RCC 7860 (cell line): ENCODE measurements around the gene GPR15.

Experiments used
- DNase-seq: peaks from one replicate; pipeline ENCODE4 v3.0.0-alpha.2; 2015; ENCODE audit warnings: low spot score
- FAIRE-seq: peaks from 2 replicates; lab custom pipeline; 2012; peaks lifted over from hg19 to GRCh38; lab: Jason Lieb, UNC

The GPR15 gene

DNA sequence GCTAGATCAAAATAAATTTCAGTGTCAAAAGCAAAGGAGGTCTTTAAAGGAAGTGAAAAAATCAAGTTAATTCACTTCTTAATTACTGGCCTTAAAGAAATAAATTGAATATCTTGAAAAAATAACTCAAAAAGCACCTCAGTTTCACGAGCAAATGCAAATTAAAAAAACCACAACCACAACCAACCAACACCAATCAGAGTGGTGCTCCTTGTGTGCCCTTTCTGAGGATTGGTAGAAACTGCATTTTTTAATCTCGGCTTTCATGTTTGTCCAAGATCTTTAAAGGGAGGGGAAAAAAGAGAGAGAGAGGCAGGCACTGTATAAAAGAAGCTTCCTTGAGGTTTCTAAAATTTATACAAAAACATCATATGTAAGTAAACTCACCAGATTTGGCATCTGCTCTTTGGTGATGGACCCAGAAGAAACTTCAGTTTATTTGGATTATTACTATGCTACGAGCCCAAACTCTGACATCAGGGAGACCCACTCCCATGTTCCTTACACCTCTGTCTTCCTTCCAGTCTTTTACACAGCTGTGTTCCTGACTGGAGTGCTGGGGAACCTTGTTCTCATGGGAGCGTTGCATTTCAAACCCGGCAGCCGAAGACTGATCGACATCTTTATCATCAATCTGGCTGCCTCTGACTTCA lies at the start of gene GPR15:
Gene GPR15 (plus strand): TSS at position 357 of the 653 bp plus-strand sequence. CDS start 56 bp downstream, at position 413.
- FAIRE-seq: no peak
- no peak for DNase-seq

- DNase-seq (no peak), FAIRE-seq (no peak)
Measured at GRCh38 chr3:98482717-98483482, 48.9 kb upstream of the GPR15 start.

- FAIRE-seq: no peak
- DNase-seq: no peak
Measured at GRCh38 chr3:98483626-98484025, 48.2 kb upstream of the GPR15 start.

GRCh38 chr3:98497381-98497780 lies 34.4 kb upstream of the GPR15 start, which contains the start of gene OR5K2:
OR5K2 (plus strand) TSS chr3:98497681; CDS start chr3:98497681, 0 bp downstream.
- no peak for FAIRE-seq
- no peak for DNase-seq

- DNase-seq (peak; percentile 33), FAIRE-seq (no peak)
Measured at GRCh38 chr3:98500019-98500418, 31.8 kb upstream of the GPR15 start.

DNA sequence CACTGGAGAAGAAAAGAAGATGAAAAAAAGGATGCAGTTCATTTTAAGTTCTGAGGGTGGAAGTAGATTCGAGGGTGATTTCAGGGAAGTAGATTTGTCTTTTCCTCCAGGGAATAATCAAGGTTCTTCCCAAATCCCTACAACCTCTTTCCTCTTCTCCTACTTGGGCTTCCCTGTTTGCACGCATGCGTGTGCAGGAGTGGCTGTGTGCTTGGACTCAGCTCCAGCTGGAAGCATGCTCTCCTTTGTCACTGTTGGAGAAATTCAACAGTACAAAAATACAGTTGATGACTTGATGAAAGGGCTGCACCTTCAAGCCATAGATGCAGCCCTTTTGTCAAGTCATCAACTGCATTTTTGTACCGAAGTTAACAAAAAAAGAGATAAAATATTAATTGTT lies 30.5 kb upstream of the GPR15 start:
- no peak for FAIRE-seq
- DNase-seq: no peak

DNA sequence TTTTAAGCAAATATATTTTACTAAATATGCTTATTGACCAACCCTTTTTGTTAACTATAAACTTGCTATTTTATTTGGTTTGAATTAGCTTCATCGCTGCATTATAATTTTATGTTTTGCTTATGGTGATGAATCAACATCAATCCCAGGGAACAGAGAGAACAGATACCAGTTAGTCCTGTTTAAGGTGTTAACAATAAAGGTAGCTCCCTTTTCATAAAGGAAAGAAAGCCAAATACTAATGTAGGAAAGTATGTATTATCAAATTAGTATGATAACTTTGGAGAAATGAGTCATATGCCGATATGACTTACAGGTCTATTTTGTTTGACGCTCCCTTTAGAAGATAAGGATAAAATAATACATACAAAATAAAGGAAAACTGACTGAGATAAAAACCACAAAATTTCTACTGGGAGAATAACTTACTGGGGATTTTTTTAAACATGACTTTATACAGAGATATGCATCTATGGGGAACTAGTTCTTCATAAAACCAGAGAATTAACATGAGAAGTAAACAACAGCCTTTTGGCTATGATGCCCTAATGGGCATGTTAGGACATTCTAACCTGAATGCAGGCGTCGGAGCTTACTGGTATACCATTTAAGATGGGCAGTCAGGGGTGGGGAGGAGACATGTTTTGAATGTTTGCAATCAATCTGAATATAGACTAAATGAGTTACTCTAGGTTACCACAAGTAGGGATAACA lies 29.8 kb upstream of the GPR15 start:
- no peak for DNase-seq
- FAIRE-seq: no peak

- FAIRE-seq (no peak), DNase-seq (no peak)
Measured at GRCh38 chr3:98504539-98504938, 27.2 kb upstream of the GPR15 start.

DNA sequence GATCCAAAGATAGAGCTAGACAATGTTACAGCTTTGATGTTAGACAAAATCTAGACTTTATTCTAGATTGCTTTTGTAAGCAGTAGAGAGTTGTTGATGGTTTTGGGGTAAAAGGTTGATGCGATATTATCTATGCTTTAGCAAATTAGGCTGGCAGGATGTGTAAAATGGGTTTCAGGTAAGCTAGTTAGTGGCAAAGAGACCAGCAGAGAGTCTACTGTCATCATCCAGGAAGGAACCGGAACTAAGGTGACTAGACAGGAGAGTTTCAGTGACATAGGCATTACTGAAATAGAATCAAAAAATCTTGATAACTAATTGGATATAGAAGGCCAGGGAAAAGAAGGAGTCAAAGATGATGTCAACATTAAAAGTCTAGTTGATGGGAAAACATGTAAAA lies 23.2 kb upstream of the GPR15 start:
- DNase-seq (no peak), FAIRE-seq (no peak)

DNA sequence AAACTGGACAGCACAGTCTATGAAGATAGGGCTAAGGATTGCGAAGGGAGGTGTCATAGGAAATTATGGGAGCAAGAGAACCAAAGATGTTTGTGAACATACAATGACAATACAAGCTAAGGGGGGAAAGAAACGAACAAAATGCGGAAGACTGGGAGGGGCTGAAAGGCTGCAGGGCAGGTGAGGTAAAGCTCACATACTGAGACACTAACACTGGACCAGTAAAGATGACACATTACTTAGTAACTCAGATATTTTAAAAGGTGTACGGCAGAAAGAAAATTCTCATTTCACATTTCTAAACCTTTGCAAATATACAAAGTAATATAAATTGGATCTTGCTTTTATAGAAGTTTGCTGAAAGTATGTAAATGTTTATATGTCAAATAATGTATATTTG lies 19.2 kb upstream of the GPR15 start:
- DNase-seq (no peak), FAIRE-seq (no peak)

DNA sequence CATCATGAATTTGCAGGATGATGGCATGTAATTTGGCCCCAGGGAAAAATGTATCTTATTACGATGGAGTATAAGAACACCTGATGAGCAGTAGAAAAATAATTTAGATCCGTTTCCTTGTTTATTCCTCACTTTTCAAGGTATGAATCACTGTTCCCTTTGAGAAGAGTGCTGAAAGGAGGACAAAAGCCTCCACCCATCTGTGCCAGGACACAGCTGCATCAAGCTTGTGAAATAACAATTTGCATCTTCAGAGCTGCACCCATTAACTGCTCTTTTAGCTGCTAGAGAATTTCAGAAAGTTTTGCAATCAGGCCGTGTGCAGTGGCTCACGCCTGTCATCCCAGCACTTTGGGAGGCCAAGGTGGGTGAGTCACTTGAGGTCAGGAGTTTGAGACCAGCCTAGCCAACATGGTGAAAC lies 18.7 kb upstream of the GPR15 start:
- DNase-seq (no peak), FAIRE-seq (no peak)

DNA sequence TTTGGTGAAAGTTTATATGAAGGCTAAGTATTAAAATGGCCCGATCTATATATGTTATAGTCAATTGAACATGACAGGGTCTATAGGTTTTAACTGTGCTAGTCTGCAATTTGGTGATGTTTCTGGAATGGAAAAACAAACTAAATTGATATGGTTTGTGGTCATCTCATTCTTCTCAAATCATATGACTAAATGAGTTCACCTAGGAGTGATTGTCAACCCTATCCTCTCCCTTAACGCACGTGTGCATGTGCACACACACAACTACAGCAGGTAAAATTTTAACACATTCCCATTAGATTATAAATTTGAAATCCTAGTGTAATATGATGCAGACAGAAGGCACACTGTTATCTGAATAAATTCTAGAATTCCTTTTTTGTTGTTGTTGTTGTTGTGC lies 18.0 kb upstream of the GPR15 start:
- DNase-seq (no peak), FAIRE-seq (no peak)

DNA sequence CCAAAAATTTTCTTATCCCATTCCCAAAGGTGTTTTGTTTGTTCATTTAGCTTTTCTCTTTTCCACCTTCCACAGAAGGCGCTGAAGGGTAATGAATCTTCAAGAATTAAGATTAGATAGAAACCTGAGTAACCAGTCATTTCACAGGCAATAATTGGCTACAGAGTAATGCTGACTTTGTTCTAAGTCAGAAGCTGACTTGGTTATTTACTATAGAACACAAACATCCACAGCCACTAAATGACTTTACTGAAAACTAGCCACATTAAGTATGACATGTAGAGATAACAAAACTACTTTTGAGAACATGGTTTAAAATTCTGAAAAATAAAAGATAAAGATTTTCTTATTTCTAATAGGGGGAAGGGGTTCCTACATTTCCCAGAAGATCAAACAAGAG lies 16.8 kb upstream of the GPR15 start:
- FAIRE-seq: no peak
- DNase-seq: no peak

DNA sequence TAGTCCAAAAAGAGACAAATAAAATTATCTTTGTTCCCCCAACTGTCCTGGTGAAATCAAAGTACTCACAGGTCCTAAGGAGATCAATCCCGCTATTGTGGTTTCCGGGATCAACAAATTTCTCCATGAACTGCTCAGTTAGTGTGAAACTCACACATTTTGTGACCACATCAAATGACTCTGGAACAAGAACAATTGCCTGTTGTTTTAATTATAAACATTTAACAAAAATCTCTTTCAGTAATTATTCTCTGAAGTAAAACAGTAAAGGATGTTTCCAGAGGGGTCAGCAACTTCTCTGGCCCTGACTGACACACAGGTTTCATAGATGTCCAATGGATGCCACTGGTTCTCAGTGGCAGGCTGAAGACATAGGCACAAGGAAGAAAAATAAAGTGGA lies 13.0 kb upstream of the GPR15 start:
- FAIRE-seq: no peak

GRCh38 chr3:98519351-98519750 lies 12.4 kb upstream of the GPR15 start:
- FAIRE-seq: no peak
- DNase-seq: no peak

More for the DNA sequence above, 13.0 kb upstream of the GPR15 start:
- DNase-seq: no peak

- DNase-seq (peak; percentile 59), FAIRE-seq (peak; percentile 77)
Measured at GRCh38 chr3:98521897-98522543, 9.8 kb upstream of the GPR15 start.

DNA sequence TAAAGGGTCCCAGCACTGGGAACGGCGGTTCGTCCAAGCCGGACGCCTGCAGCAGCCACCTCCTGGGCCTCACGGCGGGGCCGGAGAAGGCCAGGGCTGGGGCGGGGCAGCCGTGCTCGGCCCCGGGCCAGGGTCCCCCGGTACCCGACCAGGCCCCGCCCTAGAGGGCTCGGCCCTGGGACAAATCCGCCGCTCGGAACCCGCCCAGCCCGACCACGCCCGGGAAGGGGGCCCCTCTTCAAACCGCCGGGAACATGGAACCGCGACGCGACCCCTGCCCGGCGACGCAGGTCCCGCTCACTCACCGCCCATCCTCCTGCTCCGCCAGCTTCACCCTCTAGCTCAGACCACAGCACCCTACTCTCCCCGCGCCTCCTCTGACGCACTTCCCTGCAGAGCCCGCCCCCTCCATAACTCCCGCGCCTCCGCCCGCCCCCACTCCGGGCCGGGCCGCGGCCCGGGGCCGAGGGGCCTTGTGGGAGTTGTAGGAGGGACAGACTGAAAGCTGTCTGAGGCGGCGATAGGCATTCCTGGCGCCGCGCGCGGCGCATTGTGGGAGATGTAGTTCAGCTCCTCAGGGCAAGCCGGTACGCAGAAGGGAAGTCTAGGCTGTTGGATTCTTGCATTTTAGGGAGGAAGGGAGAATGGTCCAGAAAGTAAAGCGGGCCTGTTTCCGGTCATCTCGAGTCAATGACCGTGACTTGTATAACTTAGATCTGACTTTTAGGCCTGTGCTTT lies 9.1 kb upstream of the GPR15 start, which contains the start of gene CLDND1:
Gene CLDND1 (minus strand): TSS at position 359 of the 738 bp plus-strand sequence. CDS start 1,478 bp downstream, outside the sequence.
- FAIRE-seq (peak; percentile 85), DNase-seq (peak; percentile 88)

GRCh38 chr3:98525494-98525893 lies 6.3 kb upstream of the GPR15 start:
- DNase-seq: no peak
- peak; percentile 28 for FAIRE-seq

- no peak for FAIRE-seq
- no peak for DNase-seq
Measured at GRCh38 chr3:98528474-98529346, 3.1 kb upstream of the GPR15 start.
